ENCODE measurements around the gene MYOZ2. TPM values are rescaled to one million over a fixed set of nuclear protein-coding genes. Genes with fewer than 3 reads are reported as not detected.

MYOZ2 gene
- total RNA-seq, 5 donors from 2014 or later (not counting 1 experiment from before 2014, with no cell fraction given) = not detected

DNA sequence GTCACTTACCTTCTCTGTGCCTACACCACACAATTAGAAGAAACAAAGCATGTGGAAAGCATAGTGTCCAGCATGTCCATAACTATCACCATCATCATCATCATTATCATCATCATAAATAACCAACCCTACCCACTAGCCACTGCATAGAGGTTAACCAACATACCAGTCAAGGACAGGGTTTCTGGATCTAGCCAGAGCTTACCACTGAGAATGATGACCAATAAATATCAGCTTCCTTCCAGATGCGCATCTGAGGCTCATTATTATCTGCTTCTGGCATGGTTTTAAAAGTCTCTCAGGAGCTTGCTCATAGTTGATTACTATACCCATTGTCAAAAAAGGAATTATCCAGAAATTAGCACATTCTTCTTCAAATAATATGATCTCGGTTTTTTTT, 25.5 kb upstream of the MYOZ2 start:
- no peak for DNase-seq
- Mint-ChIP-seq H3K9me3 (no peaks in the 10 kb centered on the region), H3K36me3 (no peaks in the 10 kb centered on the region), H3K4me1 (peaks cover 0 to 15% (median 10%) of the 10 kb centered on the region in 3 donors), H3K4me3 (no peak overlapping the region), H3K27ac (no peak overlapping the region), H3K27me3 (peaks cover 1 to 4% of the 10 kb centered on the region in 2 donors)
- Histone ChIP-seq H3K27ac (ENCODE audit: low read length) (no peak overlapping the region), H3K4me1 (ENCODE audit: control insufficient read depth in 1 of 2, extremely low read depth in 1 of 2, insufficient read depth in 2 of 2, low read length in 2 of 2) (no peaks in the 10 kb centered on the region), H3K9me3 (no peaks in the 10 kb centered on the region), H3K4me3 (ENCODE audit: control insufficient read depth in 1 of 2, extremely low read depth in 1 of 2, low read length in 1 of 2) (no peak overlapping the region), H3K36me3 (ENCODE audit: control insufficient read depth in 2 of 2, extremely low read depth in 1 of 2, insufficient read depth in 1 of 2, low read length in 1 of 2) (no peaks in the 10 kb centered on the region), H3K27me3 (replicated peaks in 1 of 2; ENCODE audit: control insufficient read depth in 2 of 2, extremely low read depth in 1 of 2, insufficient read depth in 2 of 2, low read length in 1 of 2) (no peaks in the 10 kb centered on the region)
- POLR2A ChIA-PET = interaction anchor here in 1 of 2 donors (0.7 kb wide), 1 partner anchor 201 kb away, joined by 4 read pairs; no protein-coding TSS in a partner anchor
- ATAC-seq (replicated peaks in 1 of 4) = no peak
- 82% methylated on average over 2 of the region's 2 CpGs for WGBS (ENCODE audit: insufficient coverage)
- CTCF ChIA-PET = no interaction called here

- Histone ChIP-seq H3K36me3 (ENCODE audit: control insufficient read depth in 2 of 2, extremely low read depth in 1 of 2, insufficient read depth in 1 of 2, low read length in 1 of 2) (no peaks in the 10 kb centered on the region), H3K4me3 (ENCODE audit: control insufficient read depth in 1 of 2, extremely low read depth in 1 of 2, low read length in 1 of 2) (no peak overlapping the region), H3K4me1 (ENCODE audit: control insufficient read depth in 1 of 2, extremely low read depth in 1 of 2, insufficient read depth in 2 of 2, low read length in 2 of 2) (no peaks in the 10 kb centered on the region), H3K9me3 (no peaks in the 10 kb centered on the region), H3K27me3 (replicated peaks in 1 of 2; ENCODE audit: control insufficient read depth in 2 of 2, extremely low read depth in 1 of 2, insufficient read depth in 2 of 2, low read length in 1 of 2) (no peaks in the 10 kb centered on the region), H3K27ac (ENCODE audit: low read length) (no peak overlapping the region)
- POLR2A ChIA-PET = no interaction called here
- ATAC-seq (replicated peaks in 1 of 4) (no peak), DNase-seq (no peak)
- no peaks in the 10 kb centered on the region for H3K36me3 Mint-ChIP-seq
- H3K4me1 Mint-ChIP-seq = peaks cover 0 to 8% (median 6%) of the 10 kb centered on the region in 3 donors
- H3K9me3 Mint-ChIP-seq = no peaks in the 10 kb centered on the region
- no peak overlapping the region for H3K27ac Mint-ChIP-seq
- CTCF ChIA-PET = no interaction called here
- H3K4me3 Mint-ChIP-seq = no peak overlapping the region
- H3K27me3 Mint-ChIP-seq = peaks cover 4 to 8% of the 10 kb centered on the region in 2 donors
These were observed 24.3 kb upstream of the MYOZ2 start for GRCh38 chr4:119111296-119111695.

- Histone ChIP-seq H3K9me3 (no peaks in the 10 kb centered on the region), H3K27ac (ENCODE audit: low read length) (no peak overlapping the region), H3K4me1 (ENCODE audit: control insufficient read depth in 1 of 2, extremely low read depth in 1 of 2, insufficient read depth in 2 of 2, low read length in 2 of 2) (no peaks in the 10 kb centered on the region), H3K36me3 (ENCODE audit: control insufficient read depth in 2 of 2, extremely low read depth in 1 of 2, insufficient read depth in 1 of 2, low read length in 1 of 2) (no peaks in the 10 kb centered on the region), H3K4me3 (ENCODE audit: control insufficient read depth in 1 of 2, extremely low read depth in 1 of 2, low read length in 1 of 2) (no peak overlapping the region), H3K27me3 (replicated peaks in 1 of 2; ENCODE audit: control insufficient read depth in 2 of 2, extremely low read depth in 1 of 2, insufficient read depth in 2 of 2, low read length in 1 of 2) (no peaks in the 10 kb centered on the region)
- Mint-ChIP-seq H3K4me3 (no peak overlapping the region), H3K27me3 (peaks cover 4 to 5% of the 10 kb centered on the region in 2 donors), H3K4me1 (peaks cover 0 to 5% (median 4%) of the 10 kb centered on the region in 3 donors), H3K36me3 (no peaks in the 10 kb centered on the region), H3K9me3 (no peaks in the 10 kb centered on the region), H3K27ac (no peak overlapping the region)
- no peak for DNase-seq
- ChIA-PET CTCF (no interaction called here), POLR2A (no interaction called here)
- peak in 2 of 4 experiments; percentile 61 to 64 for ATAC-seq (replicated peaks in 1 of 4)
These were observed 22.5 kb upstream of the MYOZ2 start for GRCh38 chr4:119113033-119113655.

DNA sequence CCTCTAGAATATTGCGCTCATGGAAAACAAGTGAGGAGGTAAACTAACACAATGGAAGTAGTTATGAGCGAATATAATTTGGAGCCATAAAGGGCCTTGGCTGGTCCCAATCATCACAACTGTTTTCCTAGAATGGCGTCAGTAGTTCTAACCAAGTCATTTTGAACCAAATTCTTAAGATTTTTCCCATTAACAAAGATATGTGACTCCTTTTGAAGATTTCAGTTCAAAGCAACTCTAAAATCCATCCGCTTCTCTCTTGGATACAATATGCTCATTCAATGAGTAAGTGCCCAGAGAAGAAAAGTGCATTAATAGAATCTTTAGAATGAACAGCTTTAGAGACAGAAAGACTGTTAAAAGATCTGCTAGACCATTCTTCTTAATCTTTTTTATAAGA, 19.6 kb upstream of the MYOZ2 start:
- DNase-seq (no peak), ATAC-seq (replicated peaks in 1 of 4) (no peak)
- POLR2A ChIA-PET = no interaction called here
- H3K36me3 Mint-ChIP-seq = no peaks in the 10 kb centered on the region
- no peak overlapping the region for H3K4me3 ChIP-seq (ENCODE audit: control insufficient read depth in 1 of 2, extremely low read depth in 1 of 2, low read length in 1 of 2)
- H3K27ac Mint-ChIP-seq = no peak overlapping the region
- CTCF ChIA-PET = no interaction called here
- no peak overlapping the region for H3K4me3 Mint-ChIP-seq
- H3K36me3 ChIP-seq (ENCODE audit: control insufficient read depth in 2 of 2, extremely low read depth in 1 of 2, insufficient read depth in 1 of 2, low read length in 1 of 2) = no peaks in the 10 kb centered on the region
- no peak overlapping the region for H3K27ac ChIP-seq (ENCODE audit: low read length)
- H3K4me1 ChIP-seq (ENCODE audit: control insufficient read depth in 1 of 2, extremely low read depth in 1 of 2, insufficient read depth in 2 of 2, low read length in 2 of 2) = no peaks in the 10 kb centered on the region
- no peaks in the 10 kb centered on the region for H3K9me3 Mint-ChIP-seq
- no CpG with 5 or more reads among the region's 4 CpGs for WGBS (ENCODE audit: insufficient coverage)
- peaks cover 0 to 5% (median 4%) of the 10 kb centered on the region in 3 donors for H3K4me1 Mint-ChIP-seq
- H3K27me3 Mint-ChIP-seq = peaks cover 4 to 5% of the 10 kb centered on the region in 2 donors
- no peaks in the 10 kb centered on the region for H3K27me3 ChIP-seq (replicated peaks in 1 of 2; ENCODE audit: control insufficient read depth in 2 of 2, extremely low read depth in 1 of 2, insufficient read depth in 2 of 2, low read length in 1 of 2)
- no peaks in the 10 kb centered on the region for H3K9me3 ChIP-seq

DNA sequence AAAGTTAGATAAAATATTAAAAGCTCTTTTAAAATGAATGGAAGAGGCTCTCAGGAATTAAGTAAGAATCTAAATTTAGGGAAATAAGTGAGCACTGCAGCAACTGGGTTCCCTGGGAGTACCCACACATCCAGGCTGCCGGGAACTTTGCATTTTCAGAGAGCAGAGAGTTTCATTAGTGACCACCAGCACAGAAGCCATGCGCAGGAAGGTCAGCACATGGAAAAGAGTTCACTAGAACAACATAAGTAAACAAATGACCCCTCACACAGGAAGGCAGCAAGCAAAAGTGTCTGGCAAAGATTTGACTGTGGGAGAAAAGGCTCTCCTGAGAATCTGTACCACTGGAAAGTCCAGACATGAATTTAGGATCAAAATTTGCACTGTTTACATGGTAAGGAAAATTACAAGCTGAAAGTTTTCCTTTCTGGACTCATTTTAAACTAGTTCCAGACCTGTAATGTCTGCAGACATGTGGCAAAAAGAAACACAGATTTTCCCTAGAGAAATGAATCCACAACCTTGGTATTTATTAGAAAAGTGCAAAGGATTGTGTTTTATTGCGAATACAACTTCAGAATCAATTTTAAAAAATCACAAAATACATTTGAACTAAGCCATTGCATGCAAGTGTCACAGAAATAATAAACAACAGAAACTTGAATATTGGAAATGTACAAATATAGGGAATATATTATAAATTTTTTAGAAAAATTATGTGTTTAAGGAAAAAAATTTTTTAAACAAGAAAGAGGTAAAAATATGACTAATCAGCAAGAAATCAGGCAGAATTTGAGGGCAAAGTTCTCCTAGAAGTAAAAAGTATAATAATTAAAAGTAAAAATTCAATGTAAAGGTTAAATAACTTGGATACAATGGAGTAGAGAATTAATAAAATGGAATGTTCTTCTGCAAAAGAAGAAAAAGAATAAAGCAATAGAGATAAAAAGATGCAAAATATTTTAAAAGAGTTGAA, 18.4 kb upstream of the MYOZ2 start:
- DNase-seq (no peak), ATAC-seq (replicated peaks in 1 of 4) (no peak)
- Histone ChIP-seq H3K4me1 (ENCODE audit: control insufficient read depth in 1 of 2, extremely low read depth in 1 of 2, insufficient read depth in 2 of 2, low read length in 2 of 2) (no peaks in the 10 kb centered on the region), H3K36me3 (ENCODE audit: control insufficient read depth in 2 of 2, extremely low read depth in 1 of 2, insufficient read depth in 1 of 2, low read length in 1 of 2) (no peaks in the 10 kb centered on the region), H3K27ac (ENCODE audit: low read length) (no peak overlapping the region), H3K9me3 (no peaks in the 10 kb centered on the region), H3K4me3 (ENCODE audit: control insufficient read depth in 1 of 2, extremely low read depth in 1 of 2, low read length in 1 of 2) (no peak overlapping the region), H3K27me3 (replicated peaks in 1 of 2; ENCODE audit: control insufficient read depth in 2 of 2, extremely low read depth in 1 of 2, insufficient read depth in 2 of 2, low read length in 1 of 2) (no peaks in the 10 kb centered on the region)
- ChIA-PET POLR2A (no interaction called here), CTCF (no interaction called here)
- H3K9me3 Mint-ChIP-seq = no peaks in the 10 kb centered on the region
- no peak overlapping the region for H3K4me3 Mint-ChIP-seq
- no peak overlapping the region for H3K27ac Mint-ChIP-seq
- WGBS (ENCODE audit: insufficient coverage) = no CpG with 5 or more reads among the region's 3 CpGs
- peaks cover 0 to 5% (median 4%) of the 10 kb centered on the region in 3 donors for H3K4me1 Mint-ChIP-seq
- peaks cover 4 to 5% of the 10 kb centered on the region in 2 donors for H3K27me3 Mint-ChIP-seq
- H3K36me3 Mint-ChIP-seq = no peaks in the 10 kb centered on the region

DNA sequence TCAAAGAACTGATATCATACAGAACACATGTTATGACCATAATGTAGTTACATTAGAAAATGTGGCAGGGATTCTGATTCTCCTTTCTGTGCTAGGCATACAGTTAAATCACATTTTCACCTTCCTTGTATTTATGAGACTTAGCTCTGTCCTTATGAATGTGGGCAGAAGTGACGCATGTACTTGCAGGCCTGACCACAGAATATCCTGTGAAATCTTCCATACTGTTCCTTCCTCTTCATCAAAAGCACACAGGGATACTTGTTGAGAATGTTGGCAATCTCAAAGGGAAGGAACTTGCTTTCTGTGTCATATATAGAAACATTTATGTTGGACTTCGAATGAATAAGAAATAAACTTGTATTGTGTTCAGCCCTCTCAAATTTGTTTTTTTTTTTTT, 17.2 kb upstream of the MYOZ2 start:
- Histone ChIP-seq H3K4me1 (ENCODE audit: control insufficient read depth in 1 of 2, extremely low read depth in 1 of 2, insufficient read depth in 2 of 2, low read length in 2 of 2) (no peaks in the 10 kb centered on the region), H3K9me3 (no peaks in the 10 kb centered on the region), H3K27ac (ENCODE audit: low read length) (no peak overlapping the region), H3K27me3 (replicated peaks in 1 of 2; ENCODE audit: control insufficient read depth in 2 of 2, extremely low read depth in 1 of 2, insufficient read depth in 2 of 2, low read length in 1 of 2) (no peaks in the 10 kb centered on the region), H3K36me3 (ENCODE audit: control insufficient read depth in 2 of 2, extremely low read depth in 1 of 2, insufficient read depth in 1 of 2, low read length in 1 of 2) (no peaks in the 10 kb centered on the region), H3K4me3 (ENCODE audit: control insufficient read depth in 1 of 2, extremely low read depth in 1 of 2, low read length in 1 of 2) (no peak overlapping the region)
- ATAC-seq (replicated peaks in 1 of 4) = no peak
- Mint-ChIP-seq H3K36me3 (no peaks in the 10 kb centered on the region), H3K27ac (no peak overlapping the region), H3K4me1 (peaks cover 0 to under 1% (median 0%) of the 10 kb centered on the region in 3 donors), H3K4me3 (no peak overlapping the region), H3K27me3 (peaks cover 4 to 5% of the 10 kb centered on the region in 2 donors), H3K9me3 (no peaks in the 10 kb centered on the region)
- WGBS (ENCODE audit: insufficient coverage) = no CpG with 5 or more reads among the region's 2 CpGs
- CTCF ChIA-PET = interaction anchor here (0.5 to 0.8 kb wide), 3 partner anchors 10 to 927 kb away, joined by 3 to 4 read pairs (median 3); no protein-coding TSS in a partner anchor
- DNase-seq = no peak
- POLR2A ChIA-PET = interaction anchor here (0.6 to 0.7 kb wide), 3 partner anchors 60 to 757 kb away, joined by 4 to 6 read pairs (median 5); no protein-coding TSS in a partner anchor

Measured in T-cell (primary cell).